ENCODE measurements around the gene FUBP3.

Gene FUBP3

DNA sequence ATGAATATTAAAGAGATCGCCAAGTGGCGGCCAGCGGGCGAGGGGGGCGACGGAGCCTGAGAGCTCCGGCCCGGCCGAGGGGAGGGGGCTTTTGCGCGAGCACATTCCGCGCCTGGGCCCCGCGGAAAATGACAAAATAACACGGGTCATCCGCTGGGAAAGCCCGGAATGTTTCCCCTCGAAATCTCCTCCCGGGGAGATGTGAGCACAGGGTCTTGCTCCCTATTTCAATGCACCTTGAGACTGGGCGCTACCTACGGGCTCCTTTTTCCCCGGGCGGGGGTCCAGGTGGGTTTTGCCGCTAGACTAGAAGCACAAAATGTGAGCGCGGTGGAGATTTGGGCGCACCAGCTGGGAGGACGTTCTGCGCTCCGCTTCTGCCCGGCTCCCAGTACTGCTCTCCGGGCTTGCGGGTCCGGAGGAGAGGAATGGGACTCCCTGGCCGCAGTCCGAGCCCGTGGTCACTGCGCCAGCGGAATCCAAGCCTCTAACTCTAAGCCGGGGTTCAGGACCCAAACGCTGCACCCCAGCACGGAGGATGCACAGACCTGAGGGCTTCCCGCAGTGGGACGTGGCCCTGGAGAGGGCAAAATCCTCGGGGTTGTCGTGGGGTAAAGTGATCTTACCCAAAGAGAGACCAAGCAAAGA is 82.2 kb downstream of the FUBP3 start:
- in situ Hi-C loops (cut with HindIII; ENCODE audit: low sequenced_read_pairs), result no loop called here

- in situ Hi-C loops (cut with HindIII; ENCODE audit: low sequenced_read_pairs), result no loop called here
Measured at GRCh38 chr9:130662099-130662969, 83.0 kb downstream of the FUBP3 start.

GRCh38 chr9:130662970-130663257 is 83.5 kb downstream of the FUBP3 start:
- in situ Hi-C loops (cut with HindIII; ENCODE audit: low sequenced_read_pairs), result no loop called here

GRCh38 chr9:130663258-130663976 is 84.0 kb downstream of the FUBP3 start:
- in situ Hi-C loops (cut with HindIII; ENCODE audit: low sequenced_read_pairs), result no loop called here

- in situ Hi-C loops (cut with HindIII; ENCODE audit: low sequenced_read_pairs), result no loop called here
Measured at GRCh38 chr9:130663977-130664250, 84.5 kb downstream of the FUBP3 start.

GRCh38 chr9:130664251-130665028 is 85.1 kb downstream of the FUBP3 start, which contains the start of gene PRDM12:
Gene PRDM12 (plus strand): TSS chr9:130664594. CDS start chr9:130664654, 60 bp downstream.
- in situ Hi-C loops (cut with HindIII; ENCODE audit: low sequenced_read_pairs), result loop anchor here (5.0 kb wide), 1 partner anchor 62 kb away; no protein-coding TSS in a partner anchor

DNA sequence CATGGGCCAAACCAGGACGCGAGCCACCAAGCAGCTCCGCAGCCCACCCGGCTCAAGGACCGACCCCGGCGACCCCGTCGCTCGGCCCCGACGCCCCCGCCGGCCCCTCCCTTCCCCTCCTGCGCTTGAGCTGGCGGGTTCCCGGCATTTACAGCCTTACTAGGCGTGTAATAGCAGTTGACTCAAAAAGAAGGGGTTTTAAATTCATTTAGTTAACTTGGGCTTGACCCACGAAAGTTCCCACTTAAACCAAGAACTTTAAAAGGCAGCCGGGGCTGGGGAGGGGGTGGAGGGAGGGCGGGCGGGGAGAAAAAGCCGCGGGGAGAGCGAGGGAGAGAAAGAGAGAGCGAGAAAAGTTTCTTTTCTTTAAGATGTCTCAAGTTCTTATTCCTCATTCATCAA is 85.7 kb downstream of the FUBP3 start:
- in situ Hi-C loops (cut with HindIII; ENCODE audit: low sequenced_read_pairs), result loop anchor here (5.0 kb wide), 1 partner anchor 63 kb away; no protein-coding TSS in a partner anchor

GRCh38 chr9:130665431-130666392 is 86.3 kb downstream of the FUBP3 start:
- in situ Hi-C loops (cut with HindIII; ENCODE audit: low sequenced_read_pairs), result loop anchor here (5.0 kb wide), 1 partner anchor 63 kb away; no protein-coding TSS in a partner anchor

DNA sequence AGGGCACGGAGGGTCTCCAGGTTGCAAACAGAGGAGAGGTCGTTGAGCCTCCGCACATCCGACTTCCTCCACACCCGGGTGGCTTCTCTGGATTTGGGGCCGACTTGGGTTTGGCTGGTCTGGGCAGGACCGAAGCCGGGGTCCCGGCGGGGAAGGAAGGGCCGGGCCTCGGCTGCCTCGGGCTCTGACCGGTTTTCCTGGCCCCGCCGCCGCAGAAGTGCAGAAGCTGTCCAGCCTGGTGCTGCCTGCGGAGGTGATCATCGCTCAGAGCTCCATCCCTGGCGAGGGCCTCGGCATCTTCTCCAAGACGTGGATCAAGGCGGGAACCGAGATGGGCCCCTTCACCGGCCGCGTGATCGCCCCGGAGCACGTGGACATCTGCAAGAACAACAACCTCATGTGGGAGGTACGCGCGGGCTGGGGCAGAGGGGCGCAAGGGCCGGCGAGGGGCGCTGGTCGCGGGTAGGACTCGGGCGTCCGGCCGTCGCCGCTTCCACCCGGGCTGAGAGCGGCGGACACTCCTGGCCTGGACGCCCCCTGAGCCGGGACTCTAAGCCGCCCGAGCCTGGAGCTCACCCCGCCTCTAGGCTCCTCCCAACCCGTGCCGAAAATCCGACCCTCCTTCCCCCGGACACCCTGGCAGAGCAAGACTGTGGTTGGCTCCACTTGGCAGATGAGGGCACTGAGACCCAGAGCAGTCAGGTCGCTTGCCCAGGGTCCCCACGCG is 87.2 kb downstream of the FUBP3 start:
- in situ Hi-C loops (cut with HindIII; ENCODE audit: low sequenced_read_pairs), result loop anchor here (5.0 kb wide), 1 partner anchor 64 kb away; no protein-coding TSS in a partner anchor

DNA sequence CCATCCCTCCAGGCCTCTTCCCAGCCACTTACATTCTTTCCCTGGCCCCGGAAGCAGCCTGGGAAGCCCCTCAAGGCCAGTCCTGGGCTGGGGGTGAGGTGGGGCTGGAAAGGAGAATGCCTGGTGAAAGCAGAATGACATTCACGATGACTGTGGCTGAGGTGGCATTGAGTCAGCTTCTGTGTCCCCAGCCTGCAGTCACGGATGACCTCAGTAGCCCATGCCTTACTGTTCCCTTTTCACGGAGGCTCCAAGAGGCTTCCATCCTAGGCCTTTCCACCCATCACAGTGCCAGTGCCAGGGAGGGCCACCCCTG is 87.7 kb downstream of the FUBP3 start:
- in situ Hi-C loops (cut with HindIII; ENCODE audit: low sequenced_read_pairs), result loop anchor here (5.0 kb wide), 1 partner anchor 65 kb away; no protein-coding TSS in a partner anchor

DNA sequence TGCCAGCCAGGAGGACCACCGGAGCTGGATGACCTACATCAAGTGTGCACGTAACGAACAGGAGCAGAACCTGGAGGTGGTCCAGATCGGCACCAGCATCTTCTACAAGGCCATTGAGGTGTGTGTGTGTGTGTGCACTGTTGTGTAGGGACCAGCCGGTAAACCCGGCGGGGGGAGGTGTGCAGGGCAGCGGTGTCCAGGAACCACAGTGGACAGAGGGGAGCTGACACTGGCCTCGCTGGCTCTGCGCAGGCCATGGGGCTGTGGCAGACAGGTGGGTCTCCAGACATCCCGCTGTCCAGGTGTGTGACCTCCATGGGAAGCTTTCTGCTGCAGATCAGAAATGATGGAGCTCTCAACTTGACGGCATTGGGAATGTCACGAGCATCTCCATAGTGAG is 88.8 kb downstream of the FUBP3 start:
- in situ Hi-C loops (cut with HindIII; ENCODE audit: low sequenced_read_pairs), result loop anchor here (5.0 kb wide), 1 partner anchor 66 kb away; no protein-coding TSS in a partner anchor

GRCh38 chr9:130668659-130669058 is 89.3 kb downstream of the FUBP3 start:
- in situ Hi-C loops (cut with HindIII; ENCODE audit: low sequenced_read_pairs), result loop anchor here (5.0 kb wide), 1 partner anchor 66 kb away; no protein-coding TSS in a partner anchor

GRCh38 chr9:130669965-130670364 is 90.6 kb downstream of the FUBP3 start:
- in situ Hi-C loops (cut with HindIII; ENCODE audit: low sequenced_read_pairs), result loop anchor here (5.0 kb wide), 1 partner anchor 68 kb away; no protein-coding TSS in a partner anchor

- in situ Hi-C loops (cut with HindIII; ENCODE audit: low sequenced_read_pairs), result no loop called here
Measured at GRCh38 chr9:130670644-130671043, 91.3 kb downstream of the FUBP3 start.

DNA sequence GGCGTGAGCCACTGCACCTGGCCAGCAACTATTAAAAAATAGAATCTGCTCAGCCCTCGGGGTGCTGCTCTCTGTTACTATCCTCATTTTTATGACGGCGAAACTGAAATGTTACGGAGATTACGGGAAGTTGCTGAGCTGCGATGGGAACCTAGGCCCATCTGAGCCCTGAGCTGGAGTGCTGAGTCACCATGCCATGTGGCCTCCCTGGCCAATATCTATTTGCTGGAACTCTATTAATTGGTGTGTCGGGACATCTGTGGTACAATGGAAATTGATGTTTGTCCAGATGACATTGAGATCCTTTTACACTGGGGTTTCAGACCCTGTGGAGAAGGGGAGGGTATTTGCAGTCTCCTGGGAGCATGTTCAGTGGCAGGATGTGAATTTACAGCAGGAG is 93.1 kb downstream of the FUBP3 start:
- in situ Hi-C loops (cut with HindIII; ENCODE audit: low sequenced_read_pairs), result no loop called here

DNA sequence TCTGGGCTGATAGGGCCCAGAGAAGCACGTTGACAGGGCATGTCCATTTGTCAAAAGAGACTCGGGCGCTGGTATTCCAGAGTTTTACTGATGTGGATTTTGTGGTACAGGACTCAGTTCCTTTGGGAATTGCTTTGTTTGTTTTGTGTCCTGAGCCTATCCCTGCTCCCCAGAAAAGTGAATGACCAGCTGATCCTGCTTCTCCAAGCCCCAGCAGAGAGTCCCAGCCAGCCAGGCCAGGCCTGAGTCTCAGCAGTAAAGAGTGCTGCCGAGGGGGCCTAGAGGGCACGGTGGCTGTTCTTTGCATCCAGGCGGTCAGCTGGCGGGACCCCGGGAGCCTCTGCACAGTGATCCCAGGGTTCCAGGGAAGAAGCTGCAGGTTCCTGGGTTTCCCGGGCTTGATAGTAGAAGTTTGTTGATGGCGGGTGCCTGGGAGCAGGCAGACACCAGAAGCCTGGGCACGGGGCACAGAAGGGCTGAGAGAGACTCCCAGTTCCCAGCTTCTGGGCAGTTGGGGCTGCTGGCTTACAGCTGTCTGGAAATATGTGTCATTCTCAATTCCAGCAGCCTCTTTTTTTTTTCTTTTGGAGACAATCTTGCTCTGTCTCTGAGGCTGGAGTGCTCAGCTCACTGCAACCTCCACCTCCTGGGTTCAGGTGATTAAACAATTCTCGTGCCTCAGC is 93.7 kb downstream of the FUBP3 start:
- in situ Hi-C loops (cut with HindIII; ENCODE audit: low sequenced_read_pairs), result no loop called here

DNA sequence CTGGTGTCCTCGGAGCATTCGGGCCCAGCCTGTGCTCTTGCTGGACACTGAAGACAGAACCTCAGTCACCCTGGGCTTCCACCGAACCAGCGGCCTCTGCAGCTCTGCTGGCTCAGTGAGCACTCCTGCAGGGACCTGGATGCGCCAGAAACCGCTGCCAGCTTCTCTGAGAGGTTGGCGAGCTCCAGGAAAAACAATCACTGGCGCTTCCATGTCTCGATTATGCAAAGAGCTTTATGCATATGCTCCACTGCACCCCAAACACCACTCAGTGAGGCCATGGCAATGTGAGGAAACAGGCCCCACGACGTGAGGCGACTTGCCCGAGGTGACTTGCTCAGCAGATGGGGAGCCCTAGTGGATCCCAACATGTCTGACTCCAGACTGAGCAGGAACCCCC is 96.0 kb downstream of the FUBP3 start:
- in situ Hi-C loops (cut with HindIII; ENCODE audit: low sequenced_read_pairs), result no loop called here

- in situ Hi-C loops (cut with HindIII; ENCODE audit: low sequenced_read_pairs), result no loop called here
Measured at GRCh38 chr9:130677252-130677651, 97.9 kb downstream of the FUBP3 start.

Measured in DLD1 (cell line).